IgD-negative memory B cell (primary cell): ENCODE data around the gene PLEKHM1. TPM values are rescaled to one million over a fixed set of nuclear protein-coding genes. Genes with fewer than 3 reads are reported as not detected.
"Not testable (repeated sequence)": the region's sequence is repeated elsewhere in the genome, so short reads cannot be mapped to it uniquely, and the experiment has no call there.

ENCODE experiments used
- H3K27ac Mint-ChIP-seq, 3 donors: one replicate each; pipeline ENCODE4 v1.8.0; 2020 to 2022; ENCODE audit warnings: mild to moderate bottlenecking in 3 of 3, mixed read lengths in 3 of 3, moderate library complexity in 1 of 3
- H3K27me3 Mint-ChIP-seq: one replicate; pipeline ENCODE4 v1.8.0; 2021; ENCODE audit warnings: mixed read lengths
- H3K36me3 Mint-ChIP-seq: one replicate; pipeline ENCODE4 v1.8.0; 2020; ENCODE audit warnings: mild to moderate bottlenecking, mixed read lengths
- H3K4me1 Mint-ChIP-seq, 3 donors: one replicate each; pipeline ENCODE4 v1.8.0; 2020 to 2022; ENCODE audit warnings: mixed read lengths in 3 of 3, mild to moderate bottlenecking in 1 of 3
- H3K4me3 Mint-ChIP-seq, 4 donors: one replicate each; pipeline ENCODE4 v1.8.0; 2020 to 2022; ENCODE audit warnings: mild to moderate bottlenecking in 4 of 4, mixed read lengths in 4 of 4, moderate library complexity in 3 of 4
- H3K9me3 Mint-ChIP-seq, 3 donors: one replicate each; pipeline ENCODE4 v1.8.0; 2020 to 2021; ENCODE audit warnings: mixed read lengths in 3 of 3, mild to moderate bottlenecking in 1 of 3
- polyA plus RNA-seq: library from polyadenylated mRNA; unstranded; fragments of 300-500 nt; fragmentation: Illumina TruSeq; gene quantifications from one replicate; pipeline ENCODE4 v1.2.3, GENCODE V29; 2021

The PLEKHM1 gene
- polyA plus RNA-seq, 1 donor from 2014 or later, result 15.8 TPM

DNA sequence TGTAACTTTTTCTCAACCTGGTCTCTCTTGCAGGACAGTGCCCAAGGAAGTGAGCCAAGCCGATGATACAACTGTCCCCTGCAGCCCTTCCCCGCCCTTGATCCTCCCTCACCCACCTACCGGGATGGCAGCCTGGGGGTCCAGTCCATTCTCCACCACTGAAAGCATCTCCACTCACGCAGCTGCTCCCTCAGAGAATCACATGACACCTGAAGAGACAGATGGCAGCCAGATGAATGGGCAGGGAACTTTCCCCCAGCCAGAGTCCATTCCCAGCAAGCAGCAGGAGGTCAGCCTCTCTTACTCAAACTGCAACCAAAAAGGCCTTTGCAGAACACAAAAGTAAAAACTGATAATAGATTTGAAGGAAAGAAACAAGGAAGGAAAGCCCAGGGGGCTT, 8.2 kb downstream of the PLEKHM1 start:
- not testable (repeated sequence) for H3K9me3 Mint-ChIP-seq, H3K27me3 Mint-ChIP-seq, H3K27ac Mint-ChIP-seq, H3K4me1 Mint-ChIP-seq, H3K36me3 Mint-ChIP-seq
- peak overlapping the region in 1 of 4 donors; percentile 17 for H3K4me3 Mint-ChIP-seq

DNA sequence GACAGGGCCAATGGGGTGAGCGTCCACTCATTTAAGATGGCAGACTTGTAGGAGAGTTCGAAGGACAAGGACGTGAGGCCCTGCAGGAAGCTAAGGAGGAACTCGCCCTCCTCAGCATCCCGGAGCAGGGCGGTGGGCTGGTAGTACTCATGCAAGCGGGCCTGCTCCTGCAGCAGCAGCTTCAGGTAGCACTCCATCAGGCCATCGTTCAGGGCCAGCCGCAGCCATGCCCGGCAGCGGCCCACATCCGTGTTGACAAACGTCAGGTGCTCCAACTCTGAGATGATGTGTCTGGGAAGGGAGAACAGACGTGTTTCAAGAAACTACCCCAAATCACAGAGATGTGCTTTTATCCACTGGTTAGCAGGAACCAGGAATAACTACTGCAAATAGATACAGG, 15.1 kb downstream of the PLEKHM1 start:
- not testable (repeated sequence) for H3K27ac Mint-ChIP-seq, H3K27me3 Mint-ChIP-seq, H3K4me1 Mint-ChIP-seq, H3K36me3 Mint-ChIP-seq, H3K4me3 Mint-ChIP-seq, H3K9me3 Mint-ChIP-seq

DNA sequence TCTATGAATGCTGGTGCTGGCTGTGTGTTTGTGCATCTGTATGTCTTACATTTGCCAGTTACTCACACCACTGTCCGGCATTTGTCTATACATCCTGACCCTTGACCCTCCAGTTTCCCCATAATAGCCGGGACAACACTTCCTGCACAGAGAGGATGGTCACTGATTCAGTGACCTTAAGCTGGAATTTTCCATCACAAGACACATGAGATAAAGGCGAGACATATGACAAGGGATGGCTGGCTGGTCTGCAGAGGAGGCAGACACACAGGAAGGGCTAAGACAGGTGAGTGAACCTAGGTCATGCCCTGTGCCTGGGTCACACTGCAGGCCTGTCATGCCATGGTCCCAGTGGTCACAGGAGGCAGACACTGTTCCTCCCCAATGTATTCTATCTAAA, 18.3 kb downstream of the PLEKHM1 start:
- H3K4me1 Mint-ChIP-seq, H3K27me3 Mint-ChIP-seq, H3K36me3 Mint-ChIP-seq, H3K4me3 Mint-ChIP-seq, H3K27ac Mint-ChIP-seq, H3K9me3 Mint-ChIP-seq: not testable (repeated sequence)

DNA sequence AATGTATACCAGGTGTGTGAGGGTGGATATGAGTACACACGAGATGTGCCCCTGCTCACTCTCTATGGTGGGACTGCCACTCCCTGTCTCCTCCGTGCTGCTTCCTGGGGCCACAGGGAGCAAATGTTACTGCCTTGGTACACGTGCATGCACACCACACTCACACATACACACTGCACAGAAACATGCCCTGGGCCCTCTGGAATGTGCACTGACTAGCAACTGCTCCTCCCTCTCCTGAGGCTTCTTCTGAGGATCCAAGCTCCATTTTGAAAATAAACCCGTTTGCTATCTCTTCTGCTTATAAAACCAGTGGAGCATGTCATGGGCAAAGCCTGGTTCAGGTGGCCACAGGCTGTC, 21.3 kb downstream of the PLEKHM1 start:
- not testable (repeated sequence) for H3K4me1 Mint-ChIP-seq, H3K4me3 Mint-ChIP-seq, H3K27me3 Mint-ChIP-seq, H3K9me3 Mint-ChIP-seq, H3K36me3 Mint-ChIP-seq
- peak overlapping the region in 1 of 3 donors; percentile 39 for H3K27ac Mint-ChIP-seq

DNA sequence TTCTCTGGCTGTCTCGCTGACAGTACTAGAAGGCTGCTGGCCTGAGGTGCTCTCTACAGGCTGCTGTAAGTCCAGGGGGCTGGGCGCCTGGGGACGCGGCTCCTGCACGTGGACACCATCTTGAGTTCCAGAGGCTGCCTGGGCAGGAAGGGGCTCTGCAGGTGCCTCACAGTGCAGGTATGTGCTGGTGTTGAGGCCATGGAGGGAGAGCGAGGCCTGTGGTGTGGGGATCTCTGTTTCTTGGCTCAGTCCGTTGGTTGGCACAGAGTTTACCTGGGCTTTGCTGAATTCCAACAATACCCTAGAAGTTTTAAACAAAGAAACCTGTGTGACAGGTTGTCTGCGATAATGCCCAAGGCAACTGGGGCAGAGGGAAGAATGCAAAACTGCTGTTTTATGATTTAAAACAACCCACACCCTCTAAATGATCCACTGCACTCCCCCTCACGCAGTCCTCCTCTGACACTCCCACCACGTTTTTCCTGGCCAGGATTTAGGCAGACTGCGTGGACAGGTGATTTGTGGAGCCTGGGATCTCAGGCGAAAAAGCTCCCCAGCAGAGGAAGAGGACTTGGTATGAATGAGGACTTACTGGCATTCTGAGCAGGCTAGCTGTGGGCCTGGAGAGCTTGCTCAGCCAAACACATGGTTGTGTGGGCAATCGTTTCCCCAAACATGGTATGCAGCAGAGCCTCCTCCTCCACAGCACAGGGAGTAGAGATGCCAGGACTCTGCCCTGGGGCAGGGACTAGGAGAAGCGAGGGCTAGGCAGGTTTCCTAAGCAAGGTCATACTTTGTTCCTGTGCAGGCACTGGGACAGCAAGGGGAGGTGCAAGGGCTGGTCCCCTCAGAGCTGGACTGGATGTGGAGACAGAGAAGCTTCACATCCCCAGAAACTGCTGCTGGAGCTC, 22.0 kb downstream of the PLEKHM1 start:
- H3K9me3 Mint-ChIP-seq, H3K27me3 Mint-ChIP-seq, H3K36me3 Mint-ChIP-seq, H3K4me3 Mint-ChIP-seq, H3K4me1 Mint-ChIP-seq: not testable (repeated sequence)
- peak overlapping the region in 1 of 3 donors; percentile 39 for H3K27ac Mint-ChIP-seq

DNA sequence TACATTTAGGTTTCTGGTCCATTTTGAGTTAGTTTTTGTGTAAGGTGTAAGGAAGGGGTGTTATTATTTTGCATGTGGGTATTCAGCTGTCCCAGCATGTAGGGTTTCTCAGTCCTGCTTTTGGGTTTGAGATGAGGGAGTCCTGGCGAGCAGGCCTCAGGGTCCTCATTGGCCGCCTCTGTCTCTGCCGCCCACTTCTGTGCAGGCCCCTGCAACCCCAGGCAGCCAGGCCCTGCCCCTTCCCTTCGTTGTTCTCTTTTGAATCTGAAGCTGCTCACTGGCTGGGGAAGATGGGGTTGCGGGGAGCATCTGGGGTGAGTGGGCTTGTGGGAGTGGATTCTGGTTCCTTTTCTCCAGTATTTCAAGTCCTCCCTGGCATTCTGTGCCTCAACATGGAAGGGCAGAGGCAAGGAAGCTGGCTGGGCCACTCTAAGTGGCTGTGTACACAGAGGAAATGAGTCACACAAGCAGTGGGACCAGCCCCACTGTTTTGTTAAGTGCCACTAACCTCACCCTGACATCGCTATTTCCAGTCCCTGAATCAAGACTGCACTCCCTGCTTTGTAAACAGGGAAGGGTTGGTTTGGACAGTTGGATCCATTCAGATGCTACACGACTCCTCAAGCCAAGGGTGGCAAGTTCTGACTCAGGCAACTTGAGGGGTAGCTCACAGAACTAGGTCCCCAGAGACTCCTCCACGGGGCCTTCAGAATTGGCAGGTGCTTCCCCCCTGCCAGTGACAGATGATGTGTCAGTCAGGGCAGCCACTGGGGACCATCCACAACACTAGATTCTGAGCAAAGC, 28.8 kb downstream of the PLEKHM1 start:
- Mint-ChIP-seq H3K27ac (peak overlapping the region in 2 of 3 donors; percentile 65 to 67), H3K4me1 (peaks cover 10 to 14% (median 13%) of the 10 kb centered on the region in 3 donors), H3K4me3 (peak overlapping the region in 2 of 4 donors; percentile 61 to 76)
- not testable (repeated sequence) for H3K9me3 Mint-ChIP-seq, H3K36me3 Mint-ChIP-seq, H3K27me3 Mint-ChIP-seq

DNA sequence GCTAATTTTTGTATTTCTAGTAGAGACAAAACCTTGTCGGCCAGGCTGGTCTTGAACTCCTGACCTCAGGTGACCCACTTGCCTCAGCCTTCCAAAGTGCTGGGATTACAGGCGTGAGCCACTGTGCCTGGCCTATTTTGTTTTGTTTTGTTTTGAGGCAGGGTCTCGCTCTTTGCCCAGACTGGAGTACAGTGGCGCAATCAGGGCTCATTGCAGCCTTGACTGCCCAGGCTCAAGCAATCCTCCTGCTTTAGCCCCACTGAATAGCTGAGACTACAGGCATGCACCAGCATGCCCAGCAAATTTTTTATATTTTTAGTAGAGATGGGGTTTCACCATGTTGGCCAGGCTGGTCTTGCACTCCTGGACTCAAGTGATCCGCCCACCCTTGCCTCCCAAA, 30.1 kb downstream of the PLEKHM1 start:
- H3K27me3 Mint-ChIP-seq, H3K4me3 Mint-ChIP-seq, H3K27ac Mint-ChIP-seq, H3K36me3 Mint-ChIP-seq, H3K9me3 Mint-ChIP-seq: not testable (repeated sequence)
- peaks cover 10 to 14% (median 13%) of the 10 kb centered on the region in 3 donors for H3K4me1 Mint-ChIP-seq

DNA sequence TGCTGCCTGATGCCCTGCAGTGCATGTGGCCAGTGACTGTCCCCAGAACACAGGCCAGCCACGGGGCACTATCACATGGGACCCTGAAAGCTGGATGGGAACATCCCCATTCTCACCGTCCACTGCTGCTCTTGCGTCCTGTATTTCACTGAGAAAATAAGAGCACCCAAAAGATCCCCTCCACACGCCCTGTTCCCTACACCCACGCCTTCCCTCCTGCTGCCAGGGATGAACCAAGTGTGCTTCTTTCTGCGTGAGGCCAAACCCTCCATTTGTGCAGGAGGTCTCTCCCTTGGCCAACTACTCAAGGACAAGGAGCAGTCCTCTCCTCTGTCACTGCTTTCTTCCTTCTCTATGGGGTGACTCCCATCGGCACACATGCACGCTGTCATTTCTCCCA, 36.2 kb downstream of the PLEKHM1 start:
- H3K27me3 Mint-ChIP-seq, H3K9me3 Mint-ChIP-seq, H3K36me3 Mint-ChIP-seq: not testable (repeated sequence)
- peak overlapping the region in 1 of 4 donors; percentile 45 for H3K4me3 Mint-ChIP-seq
- peak overlapping the region in 1 of 3 donors; percentile 67 for H3K27ac Mint-ChIP-seq
- H3K4me1 Mint-ChIP-seq, result peaks cover 4 to 10% (median 9%) of the 10 kb centered on the region in 3 donors

DNA sequence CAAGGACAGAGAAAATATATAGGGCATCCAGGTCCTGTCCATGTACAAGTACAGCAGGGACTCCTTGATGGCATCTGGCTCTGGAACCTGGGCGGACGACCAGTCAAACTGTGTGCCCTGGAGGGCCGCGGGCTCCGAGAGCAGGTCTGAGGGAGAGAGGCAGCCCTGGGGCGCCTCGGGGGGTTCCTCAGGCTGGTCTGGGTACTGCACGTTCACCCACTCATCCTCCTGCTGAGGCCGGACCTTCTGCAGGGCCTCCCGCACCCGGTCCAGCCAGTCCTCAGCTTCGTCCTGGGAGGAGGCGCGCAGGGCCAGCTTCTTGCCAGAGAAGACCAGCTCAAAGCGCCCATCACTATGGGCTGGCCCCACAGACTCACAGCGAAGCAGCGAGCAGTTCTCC, 36.8 kb downstream of the PLEKHM1 start:
- H3K27me3 Mint-ChIP-seq, H3K4me3 Mint-ChIP-seq, H3K36me3 Mint-ChIP-seq, H3K9me3 Mint-ChIP-seq, H3K27ac Mint-ChIP-seq: not testable (repeated sequence)
- H3K4me1 Mint-ChIP-seq, result peaks cover 4 to 10% (median 8%) of the 10 kb centered on the region in 3 donors

DNA sequence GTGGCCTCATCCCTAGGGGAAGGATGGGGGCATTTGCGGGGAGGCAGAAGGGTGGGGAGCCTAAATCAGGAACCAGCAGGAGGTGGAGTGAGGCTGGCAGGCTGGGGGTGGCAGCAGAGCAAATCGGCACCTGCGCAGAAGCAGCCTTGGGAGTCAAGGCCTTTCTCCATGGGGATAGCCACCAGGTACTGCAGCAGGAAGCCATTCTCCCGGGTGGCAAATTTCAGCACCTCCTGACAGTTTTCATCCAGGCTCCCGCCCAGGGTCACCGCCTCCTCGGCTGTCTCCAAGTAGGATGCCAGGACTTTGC, 37.3 kb downstream of the PLEKHM1 start:
- not testable (repeated sequence) for H3K27me3 Mint-ChIP-seq

DNA sequence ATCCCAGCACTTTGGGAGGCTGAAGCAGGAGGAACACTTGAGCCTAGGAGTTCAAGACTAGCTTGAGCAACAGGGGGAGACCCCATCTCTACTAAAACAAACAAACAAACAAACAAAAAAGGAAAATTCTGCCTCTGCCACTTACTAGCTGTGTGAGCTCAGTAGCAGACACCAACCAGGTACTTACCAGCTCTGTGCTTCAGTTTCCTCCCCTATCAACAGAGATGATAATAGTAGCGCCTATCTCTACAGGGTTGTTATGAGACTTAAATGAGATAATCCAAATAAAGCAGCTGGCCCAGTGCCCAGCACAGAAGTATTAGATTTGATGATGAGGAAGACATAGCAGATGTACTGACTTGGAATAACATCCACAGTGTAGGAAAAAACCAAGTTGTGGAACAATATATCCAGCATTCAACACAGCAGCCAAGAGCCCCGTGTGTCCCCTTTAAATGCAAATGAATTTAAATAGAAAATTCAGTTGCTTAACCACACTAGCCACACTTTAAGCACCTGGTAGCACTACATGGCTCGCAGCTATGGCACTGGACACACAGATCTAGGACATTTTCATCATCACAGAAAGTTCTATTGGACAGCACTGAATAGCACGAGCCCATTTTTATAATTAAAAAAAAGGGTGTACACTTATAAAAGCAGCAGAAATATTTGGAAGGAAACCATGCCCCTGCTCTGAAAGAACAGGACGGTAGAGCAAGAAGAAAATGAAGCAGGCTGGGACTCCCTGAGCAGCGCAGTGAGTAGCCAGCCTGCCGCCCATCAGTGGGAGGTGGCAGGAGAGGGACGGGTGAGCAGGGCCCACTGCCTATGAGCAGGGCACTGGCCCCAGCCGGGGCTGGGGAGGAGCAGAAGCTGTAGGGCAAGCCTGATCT, 37.9 kb downstream of the PLEKHM1 start:
- not testable (repeated sequence) for H3K36me3 Mint-ChIP-seq, H3K27ac Mint-ChIP-seq, H3K27me3 Mint-ChIP-seq, H3K9me3 Mint-ChIP-seq
- H3K4me1 Mint-ChIP-seq, result peaks cover 4 to 10% (median 8%) of the 10 kb centered on the region in 3 donors
- peak overlapping the region in 2 of 4 donors; percentile 54 to 80 for H3K4me3 Mint-ChIP-seq

More for the DNA sequence above, 37.3 kb downstream of the PLEKHM1 start:
- not testable (repeated sequence) for H3K9me3 Mint-ChIP-seq, H3K27ac Mint-ChIP-seq, H3K36me3 Mint-ChIP-seq, H3K4me3 Mint-ChIP-seq
- H3K4me1 Mint-ChIP-seq, result peaks cover 4 to 10% (median 8%) of the 10 kb centered on the region in 3 donors

DNA sequence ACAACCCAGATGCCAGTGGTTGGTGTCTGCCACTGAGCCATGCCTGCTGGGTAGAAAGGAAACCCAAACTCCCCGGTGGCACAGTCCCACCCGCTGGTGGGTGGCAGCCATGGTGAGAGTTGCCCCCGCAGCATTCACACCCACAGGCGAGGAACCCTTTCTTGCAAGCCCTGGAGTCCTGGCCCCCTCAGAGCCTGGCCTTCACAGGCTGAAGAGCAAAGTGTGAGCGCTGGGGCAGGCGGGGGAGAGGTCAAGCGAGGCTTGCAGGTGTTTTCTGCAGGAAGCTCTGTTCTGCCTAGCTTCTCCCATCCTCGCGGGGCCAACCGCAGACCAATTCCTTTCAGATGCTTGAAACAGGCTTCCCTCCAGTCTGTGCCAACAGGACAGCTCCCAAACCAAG, 38.9 kb downstream of the PLEKHM1 start:
- H3K27ac Mint-ChIP-seq, H3K36me3 Mint-ChIP-seq, H3K27me3 Mint-ChIP-seq, H3K9me3 Mint-ChIP-seq: not testable (repeated sequence)
- H3K4me1 Mint-ChIP-seq, result peaks cover 4 to 10% (median 8%) of the 10 kb centered on the region in 3 donors
- peak overlapping the region in 1 of 4 donors; percentile 84 for H3K4me3 Mint-ChIP-seq

DNA sequence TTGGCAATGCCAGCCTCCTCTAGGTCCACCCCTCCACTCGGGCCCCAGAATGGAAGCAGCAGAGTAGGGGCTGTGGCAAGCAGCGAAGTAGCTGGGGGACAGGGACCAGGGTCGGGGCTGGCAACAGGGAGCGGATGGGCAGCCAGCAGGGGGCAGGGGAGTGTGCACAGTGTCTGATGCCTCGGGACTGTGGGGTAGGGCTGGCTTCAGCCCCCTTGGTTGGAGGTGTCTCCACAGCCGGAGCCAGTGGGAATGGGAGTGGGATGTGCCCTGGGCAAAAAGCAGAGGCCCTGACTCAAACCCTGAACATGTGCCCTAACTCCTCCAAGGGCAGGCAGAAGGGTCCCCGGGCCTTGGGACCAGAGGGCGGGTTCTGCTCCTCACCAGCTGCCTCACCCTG, 39.4 kb downstream of the PLEKHM1 start:
- H3K27ac Mint-ChIP-seq, result no peak overlapping the region
- peaks cover 3% of the 10 kb centered on the region for H3K36me3 Mint-ChIP-seq
- H3K27me3 Mint-ChIP-seq, result no peaks in the 10 kb centered on the region
- H3K4me1 Mint-ChIP-seq, result peaks cover 4 to 10% (median 8%) of the 10 kb centered on the region in 3 donors
- no peak overlapping the region for H3K4me3 Mint-ChIP-seq
- no peaks in the 10 kb centered on the region for H3K9me3 Mint-ChIP-seq

DNA sequence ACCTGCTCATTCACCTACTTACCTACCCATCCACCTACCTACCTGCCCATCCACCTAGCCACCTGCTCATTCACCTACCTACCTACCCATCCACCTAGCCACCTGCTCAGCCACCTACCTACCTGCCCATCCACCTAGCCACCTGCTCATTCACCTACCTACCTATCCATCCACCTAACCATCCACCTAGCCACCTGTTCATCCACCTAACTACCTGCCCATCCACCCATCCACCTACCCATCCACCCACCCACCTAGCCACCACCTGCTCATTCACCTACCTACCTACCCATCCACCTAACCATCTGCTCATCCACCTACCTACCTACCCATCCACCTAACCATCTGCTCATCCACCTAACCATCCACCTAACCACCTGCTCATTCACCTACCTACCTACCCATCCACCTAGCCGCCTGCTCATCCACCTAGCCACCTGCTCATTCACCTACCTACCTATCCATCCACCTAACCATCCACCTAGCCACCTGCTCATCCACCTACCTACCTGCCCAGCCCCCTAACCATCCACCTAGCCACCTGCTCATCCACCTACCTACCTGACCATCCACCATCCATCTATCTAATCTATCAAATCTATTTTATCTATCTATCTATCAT, 40.7 kb downstream of the PLEKHM1 start:
- Mint-ChIP-seq H3K27ac (peak overlapping the region in 1 of 3 donors; percentile 31), H3K4me1 (peaks cover 5 to 10% (median 8%) of the 10 kb centered on the region in 3 donors)
- not testable (repeated sequence) for H3K4me3 Mint-ChIP-seq, H3K9me3 Mint-ChIP-seq, H3K27me3 Mint-ChIP-seq, H3K36me3 Mint-ChIP-seq

DNA sequence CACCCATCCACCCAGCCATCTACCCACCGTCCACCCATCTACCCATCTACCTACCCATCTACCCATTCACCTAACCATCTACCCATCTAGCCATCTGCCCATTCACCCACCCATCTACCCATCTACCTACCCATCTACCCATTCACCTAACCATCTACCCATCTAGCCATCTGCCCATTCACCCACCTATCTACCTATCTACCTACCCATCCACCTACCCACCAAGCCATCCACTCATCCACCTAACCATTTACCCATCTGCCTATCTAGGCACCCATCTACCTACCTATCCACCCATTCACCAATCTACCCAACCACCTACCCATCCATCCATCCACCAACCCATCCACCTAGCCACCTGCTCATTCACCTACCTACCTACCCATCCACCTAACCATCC, 41.3 kb downstream of the PLEKHM1 start:
- peak overlapping the region in 1 of 3 donors; percentile 31 for H3K27ac Mint-ChIP-seq
- H3K9me3 Mint-ChIP-seq, H3K36me3 Mint-ChIP-seq, H3K4me3 Mint-ChIP-seq, H3K27me3 Mint-ChIP-seq, H3K4me1 Mint-ChIP-seq: not testable (repeated sequence)
